Esophagus muscularis mucosa (tissue), 3 donors: Measurements from ENCODE around the gene USP35.

Experiments used
- CTCF ChIP-seq, 3 experiments: fragments of 200-600 bp in 2 of 3; fragments of 450-650 bp in 1 of 3; sonication (generic) in 2 of 3; IDR thresholded peaks; one replicate each; pipeline ENCODE4 v1.5.1; 2017 to 2019; ENCODE audit warnings: antibody characterized with exemption in 3 of 3, mild to moderate bottlenecking in 2 of 3, moderate library complexity in 1 of 3
- POLR2AphosphoS5 ChIP-seq, 2 donors: sonication (generic); formaldehyde crosslinking; IDR thresholded peaks; one replicate each; pipeline ENCODE4 v1.6.1; 2017; ENCODE audit warnings: antibody characterized with exemption in 2 of 2

- TF ChIP-seq CTCF (IDR thresholded peaks at IDR 0.05) (no peak), POLR2AphosphoS5 (IDR thresholded peaks at IDR 0.05) (no peak)
These were observed 40.9 kb upstream of the USP35 start for GRCh38 chr11:78147807-78148206.
